Ovary (tissue), 9 donors: ENCODE data around the gene CDH18. TPM values are rescaled to one million over a fixed set of nuclear protein-coding genes. Genes with fewer than 3 reads are reported as not detected.

Experiments used
- DNase-seq, 5 donors: peaks; one replicate each; pipeline ENCODE4 v3.0.0-alpha.2; 2019 to 2020
- H3K27ac ChIP-seq, 2 donors: fragments of 200-600 bp; one replicate each; pipeline versions ENCODE4 v1.5.1 to v1.8.0; 2019 to 2022
- H3K27me3 ChIP-seq: fragments of 200-600 bp; one replicate; pipeline ENCODE4 v1.8.0; 2022
- H3K36me3 ChIP-seq: fragments of 200-600 bp; sonication (generic); one replicate; pipeline ENCODE4 v1.5.1; 2019
- H3K4me1 ChIP-seq: one replicate; pipeline ENCODE4 v1.8.1; 2013; ENCODE audit warnings: mild to moderate bottlenecking, moderate library complexity; ENCODE audit not compliant: insufficient read depth
- H3K4me3 ChIP-seq: fragments of 200-600 bp; sonication (generic); one replicate; pipeline ENCODE4 v1.5.1; 2017
- H3K9me3 ChIP-seq, 2 donors: fragments of 200-600 bp in 1 of 2; sonication (generic) in 1 of 2; one replicate each; pipeline versions ENCODE4 v1.5.1 to v1.8.1; 2013 to 2019; ENCODE audit warnings: mild to moderate bottlenecking in 1 of 2, moderate library complexity in 1 of 2
- EP300 ChIP-seq: sonication (generic); formaldehyde crosslinking; IDR thresholded peaks from one replicate; pipeline ENCODE4 v1.6.1; 2017; ENCODE audit warnings: antibody characterized with exemption
- POLR2A ChIP-seq: fragments of 450-650 bp; IDR thresholded peaks from one replicate; pipeline ENCODE4 v1.6.1; 2017; ENCODE audit warnings: antibody characterized with exemption, mild to moderate bottlenecking, moderate library complexity
- WGBS, 3 donors: extraction: QIAGEN DNeasy Blood & Tissue Kit in 1 of 3; methylation state at CpG; one replicate each; pipeline versions ENCODE4 v1.1.5 to v1.1.7; 2013 to 2017; 5-methylcytosine and 5-hydroxymethylcytosine counted together
- intact Hi-C, 4 donors: fragments of 100-400 bp; cut with DNase I; formaldehyde crosslinking; loops; one replicate each; pipeline versions ENCODE4 v1.11.0 to v1.15.1; 2022 to 2023
- polyA plus RNA-seq, 2 donors: library from polyadenylated mRNA; stranded (reverse); fragments of 200-250 nt in 1 of 2; fragments of 350-450 nt in 1 of 2; fragmentation: Illumina TruSeq in 1 of 2; extraction: RNeasy Lipid Tissue Mini Kit (QIAGEN cat#74804) in 1 of 2; gene quantifications; one replicate each; pipeline ENCODE4 v1.2.3, GENCODE V29; 2013 to 2014
- total RNA-seq, 7 donors: library from RNA; depleted of rRNA in 2 of 7; stranded (reverse); fragments of >200 nt in 2 of 7; fragmentation: NEBNext Ultra II Directional in 3 of 7; extraction: Animal tissue kit (Norgen Biotek cat#: 25700) in 3 of 7; gene quantifications; one replicate each; pipeline versions ENCODE4 v1.1.0 to v1.2.4, GENCODE V29; 2016 to 2023
- TF ChIP-seq, protein P1 (sequence below), 3 donors: fragments of 450-650 bp in 2 of 3; fragments of 200-600 bp in 1 of 3; IDR thresholded peaks; one replicate each; pipeline versions ENCODE4 v1.5.1 to v1.8.0; 2016 to 2022; ENCODE audit warnings: antibody characterized with exemption in 3 of 3, mild to moderate bottlenecking in 1 of 3
- donor health status: DM: no; HTN: no; CAD: no; lungs with moderate emphysema.
- donor health status: DM: no; HTN: no; CAD: no.
- donor health status: Bipolar disorder and iron deficiency.
- donor health status: DM: yes; HTN: yes; CAD: no.
- donor health status: DM: no; HTN: no; CAD: no.
- donor health status: DM: yes; HTN: yes; CAD: no.

CDH18 gene
- total and polyA plus RNA-seq, 9 donors: 0.06 to 0.27 TPM; not detected in 7

DNA sequence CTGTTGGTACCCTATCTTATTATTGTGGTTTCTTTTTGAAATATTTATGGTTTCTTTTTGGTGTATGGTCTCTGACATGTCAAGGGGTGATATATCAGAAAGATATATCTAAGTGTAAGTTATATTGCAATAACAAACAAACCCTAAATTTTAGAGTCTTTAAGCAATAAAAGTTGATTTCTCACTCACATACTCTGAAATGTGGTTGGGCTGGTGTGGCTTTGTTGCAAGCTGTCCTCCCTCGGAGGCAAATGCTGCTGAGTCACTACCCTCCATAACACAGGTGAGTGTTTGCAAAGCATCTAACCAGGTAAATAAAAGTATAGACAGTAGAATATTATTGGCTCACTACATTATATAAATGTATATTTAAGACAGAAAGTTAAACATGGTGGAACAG, 253.2 kb downstream of the CDH18 start:
- Histone ChIP-seq H3K4me3 (no peak overlapping the region), H3K9me3 (no peaks in the 10 kb centered on the region), H3K27me3 (no peaks in the 10 kb centered on the region), H3K36me3 (no peaks in the 10 kb centered on the region), H3K27ac (no peak overlapping the region), H3K4me1 (no peaks in the 10 kb centered on the region)
- intact Hi-C loops: no loop called here
- WGBS, 3 donors: 52 to 63% (median 61%) methylated on average over 1 of the region's 1 CpG
- no peak for DNase-seq
- TF ChIP-seq POLR2A: no peak
- no peak for TF ChIP-seq EP300
- TF ChIP-seq, protein P1, sequence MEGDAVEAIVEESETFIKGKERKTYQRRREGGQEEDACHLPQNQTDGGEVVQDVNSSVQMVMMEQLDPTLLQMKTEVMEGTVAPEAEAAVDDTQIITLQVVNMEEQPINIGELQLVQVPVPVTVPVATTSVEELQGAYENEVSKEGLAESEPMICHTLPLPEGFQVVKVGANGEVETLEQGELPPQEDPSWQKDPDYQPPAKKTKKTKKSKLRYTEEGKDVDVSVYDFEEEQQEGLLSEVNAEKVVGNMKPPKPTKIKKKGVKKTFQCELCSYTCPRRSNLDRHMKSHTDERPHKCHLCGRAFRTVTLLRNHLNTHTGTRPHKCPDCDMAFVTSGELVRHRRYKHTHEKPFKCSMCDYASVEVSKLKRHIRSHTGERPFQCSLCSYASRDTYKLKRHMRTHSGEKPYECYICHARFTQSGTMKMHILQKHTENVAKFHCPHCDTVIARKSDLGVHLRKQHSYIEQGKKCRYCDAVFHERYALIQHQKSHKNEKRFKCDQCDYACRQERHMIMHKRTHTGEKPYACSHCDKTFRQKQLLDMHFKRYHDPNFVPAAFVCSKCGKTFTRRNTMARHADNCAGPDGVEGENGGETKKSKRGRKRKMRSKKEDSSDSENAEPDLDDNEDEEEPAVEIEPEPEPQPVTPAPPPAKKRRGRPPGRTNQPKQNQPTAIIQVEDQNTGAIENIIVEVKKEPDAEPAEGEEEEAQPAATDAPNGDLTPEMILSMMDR (IDR thresholded peaks at IDR 0.05): no peak

DNA sequence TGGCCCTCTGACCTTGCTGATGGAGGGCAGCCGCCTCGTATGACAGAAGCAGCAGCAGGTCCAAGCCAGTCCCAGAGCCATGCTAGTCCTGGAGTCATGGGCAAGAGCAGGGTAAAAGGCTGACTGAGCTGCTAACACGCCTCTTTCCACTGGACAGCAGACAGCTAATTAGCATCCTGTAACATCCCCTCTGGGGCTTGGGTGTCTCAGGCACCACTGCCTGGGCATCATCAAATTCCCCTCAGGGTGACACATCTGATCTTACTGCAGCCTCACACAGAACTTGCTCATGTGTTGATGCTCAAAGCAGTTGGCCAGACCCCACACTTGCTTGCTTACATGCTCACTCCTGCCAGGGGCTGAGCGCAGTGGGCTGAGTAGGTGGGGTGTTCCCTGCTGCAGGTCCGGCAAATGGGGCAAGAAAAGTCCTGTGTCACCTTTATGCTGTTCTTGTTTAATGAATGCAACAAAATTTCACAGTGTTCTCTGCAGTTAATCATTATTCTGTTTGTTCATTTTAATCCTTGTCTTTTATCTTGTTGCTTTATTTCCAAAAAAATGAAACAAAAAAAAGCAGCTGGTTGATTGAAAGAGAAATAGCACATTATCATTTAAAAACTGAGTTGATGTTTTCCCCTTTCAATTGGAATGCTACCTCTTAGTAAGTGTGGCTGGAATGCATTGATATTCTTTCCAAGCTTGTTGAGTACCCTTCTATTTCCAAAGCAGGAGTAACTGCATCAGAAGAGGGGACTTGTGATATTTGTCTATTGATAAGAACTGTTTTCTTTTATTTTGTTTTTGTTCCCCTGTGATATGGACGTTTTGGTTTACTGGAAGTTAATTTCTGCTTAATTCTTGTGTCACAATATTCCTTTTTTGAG, 254.1 kb downstream of the CDH18 start:
- no peaks in the 10 kb centered on the region for H3K36me3 ChIP-seq
- WGBS, 3 donors: 71 to 79% (median 76%) methylated on average over 6 of the region's 6 CpGs
- H3K27ac ChIP-seq: no peak overlapping the region
- TF ChIP-seq POLR2A (no peak), EP300 (no peak)
- TF ChIP-seq, protein P1 (IDR thresholded peaks at IDR 0.05): no peak
- no peaks in the 10 kb centered on the region for H3K9me3 ChIP-seq
- DNase-seq: no peak
- intact Hi-C loops: no loop called here
- H3K27me3 ChIP-seq: no peaks in the 10 kb centered on the region
- H3K4me1 ChIP-seq: no peaks in the 10 kb centered on the region
- H3K4me3 ChIP-seq: no peak overlapping the region

DNA sequence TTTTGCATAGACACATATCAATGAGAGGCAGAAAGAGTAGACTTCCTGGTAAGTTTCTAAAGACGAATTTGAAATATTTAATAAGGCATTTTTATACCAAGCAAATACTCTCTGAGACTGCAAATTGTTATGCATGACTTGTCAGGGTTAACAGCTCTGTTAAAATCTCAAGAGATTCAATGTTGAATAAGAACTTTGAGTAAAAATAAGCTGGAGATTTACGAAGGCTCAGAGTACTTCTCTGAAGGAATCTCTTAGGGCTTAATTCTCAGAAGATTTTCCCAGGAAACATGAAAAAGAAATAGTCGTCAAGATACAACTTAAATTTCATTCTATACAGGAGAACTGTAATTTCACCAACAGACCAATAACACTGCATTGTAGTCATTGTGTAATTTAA, 259.4 kb downstream of the CDH18 start:
- 61 to 68% (median 63%) methylated on average over 3 of the region's 3 CpGs for WGBS, 3 donors
- Histone ChIP-seq H3K27ac (no peak overlapping the region), H3K4me3 (no peak overlapping the region), H3K9me3 (no peaks in the 10 kb centered on the region), H3K4me1 (no peaks in the 10 kb centered on the region), H3K27me3 (no peaks in the 10 kb centered on the region), H3K36me3 (no peaks in the 10 kb centered on the region)
- no peak for TF ChIP-seq EP300
- TF ChIP-seq POLR2A: no peak
- TF ChIP-seq, protein P1 (IDR thresholded peaks at IDR 0.05): no peak
- DNase-seq: no peak
- intact Hi-C loops: no loop called here

DNA sequence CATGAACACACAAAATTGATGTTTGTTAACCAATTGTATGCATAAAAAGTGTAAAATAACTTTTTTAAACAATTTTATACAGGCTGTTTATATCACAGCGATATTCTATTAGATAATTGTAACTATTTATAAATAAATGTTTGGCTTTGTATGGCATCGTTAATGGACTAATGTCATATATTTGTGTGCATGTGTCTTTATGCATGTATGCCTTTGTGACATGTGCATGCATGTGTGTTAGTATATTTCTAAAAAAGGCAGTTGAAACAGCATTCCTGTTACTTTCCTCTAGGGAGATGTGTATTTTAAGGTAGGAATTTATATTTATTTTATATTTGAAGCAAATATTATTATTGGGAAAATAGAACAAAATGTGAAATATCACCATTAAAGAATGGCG, 268.9 kb downstream of the CDH18 start:
- Histone ChIP-seq H3K4me1 (no peaks in the 10 kb centered on the region), H3K27ac (no peak overlapping the region), H3K27me3 (no peaks in the 10 kb centered on the region), H3K4me3 (no peak overlapping the region), H3K36me3 (no peaks in the 10 kb centered on the region), H3K9me3 (no peaks in the 10 kb centered on the region)
- intact Hi-C loops: no loop called here
- no peak for DNase-seq
- TF ChIP-seq EP300: no peak
- no peak for TF ChIP-seq POLR2A
- TF ChIP-seq, protein P1 (IDR thresholded peaks at IDR 0.05): no peak
- 57 to 61% (median 59%) methylated on average over 3 of the region's 3 CpGs for WGBS, 3 donors
